ENCODE measurements around the gene NR2F6. TPM values are rescaled to one million over a fixed set of nuclear protein-coding genes. Genes with fewer than 3 reads are reported as not detected.
A peak's percentile ranks its signal among the peaks of the same experiment; 100 is the strongest.

The NR2F6 gene
- total RNA-seq, 1 donor from 2014 or later = 89.4 TPM

DNA sequence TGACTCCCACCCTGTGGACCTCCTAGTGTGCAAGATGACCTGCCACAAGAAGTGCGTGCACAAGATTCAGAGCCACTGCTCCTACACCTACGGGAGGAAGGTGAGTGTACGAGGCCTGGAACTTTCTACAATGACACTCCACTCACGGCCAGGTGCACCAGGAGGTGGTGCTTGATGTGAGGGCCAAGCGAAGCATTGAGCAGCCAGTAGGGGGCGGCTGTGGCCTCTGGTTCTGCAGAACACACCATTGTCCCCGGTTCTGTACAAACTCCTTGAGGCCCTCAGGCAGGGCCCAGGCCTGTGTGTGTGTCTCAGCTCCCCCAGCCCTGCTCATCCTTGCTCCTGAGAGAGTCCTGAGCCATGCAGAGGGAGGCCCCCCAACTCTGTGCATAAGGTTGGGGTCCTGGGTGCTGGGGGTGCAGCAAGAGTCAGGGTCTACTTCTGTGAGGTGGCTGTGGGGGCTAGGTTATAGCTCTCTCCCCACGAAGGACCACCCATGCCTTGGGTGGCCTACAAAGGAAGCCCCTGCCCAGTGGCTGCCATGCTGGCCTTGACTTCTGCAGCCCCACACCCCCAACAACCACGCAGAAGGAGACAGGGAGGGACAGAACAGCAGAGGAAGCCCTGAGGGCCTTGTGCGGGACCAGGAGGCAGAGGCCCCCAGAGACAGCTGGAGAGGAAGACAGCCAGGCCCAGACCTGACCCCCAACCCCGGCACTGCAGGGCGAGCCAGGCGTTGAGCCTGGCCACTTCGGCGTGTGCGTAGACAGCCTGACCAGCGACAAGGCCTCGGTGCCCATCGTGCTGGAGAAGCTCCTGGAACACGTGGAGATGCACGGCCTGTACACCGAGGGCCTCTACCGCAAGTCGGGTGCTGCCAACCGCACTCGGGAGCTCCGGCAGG, 40.2 kb downstream of the NR2F6 start:
- no peak for DNase-seq (ENCODE audit: low read depth)
- peaks cover 3% of the 10 kb centered on the region for H3K36me3 ChIP-seq (ENCODE audit: control insufficient read depth, insufficient read depth, low read length)
- H3K4me3 ChIP-seq (ENCODE audit: low read depth, low read length) = no peak overlapping the region
- H3K27me3 ChIP-seq (ENCODE audit: control insufficient read depth, insufficient read depth, low read length) = no peaks in the 10 kb centered on the region
- TF ChIP-seq, protein P1, sequence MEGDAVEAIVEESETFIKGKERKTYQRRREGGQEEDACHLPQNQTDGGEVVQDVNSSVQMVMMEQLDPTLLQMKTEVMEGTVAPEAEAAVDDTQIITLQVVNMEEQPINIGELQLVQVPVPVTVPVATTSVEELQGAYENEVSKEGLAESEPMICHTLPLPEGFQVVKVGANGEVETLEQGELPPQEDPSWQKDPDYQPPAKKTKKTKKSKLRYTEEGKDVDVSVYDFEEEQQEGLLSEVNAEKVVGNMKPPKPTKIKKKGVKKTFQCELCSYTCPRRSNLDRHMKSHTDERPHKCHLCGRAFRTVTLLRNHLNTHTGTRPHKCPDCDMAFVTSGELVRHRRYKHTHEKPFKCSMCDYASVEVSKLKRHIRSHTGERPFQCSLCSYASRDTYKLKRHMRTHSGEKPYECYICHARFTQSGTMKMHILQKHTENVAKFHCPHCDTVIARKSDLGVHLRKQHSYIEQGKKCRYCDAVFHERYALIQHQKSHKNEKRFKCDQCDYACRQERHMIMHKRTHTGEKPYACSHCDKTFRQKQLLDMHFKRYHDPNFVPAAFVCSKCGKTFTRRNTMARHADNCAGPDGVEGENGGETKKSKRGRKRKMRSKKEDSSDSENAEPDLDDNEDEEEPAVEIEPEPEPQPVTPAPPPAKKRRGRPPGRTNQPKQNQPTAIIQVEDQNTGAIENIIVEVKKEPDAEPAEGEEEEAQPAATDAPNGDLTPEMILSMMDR (IDR thresholded peaks at IDR 0.05; ENCODE audit: insufficient read depth, low read length, poor library complexity, severe bottlenecking) = peak; percentile 82

DNA sequence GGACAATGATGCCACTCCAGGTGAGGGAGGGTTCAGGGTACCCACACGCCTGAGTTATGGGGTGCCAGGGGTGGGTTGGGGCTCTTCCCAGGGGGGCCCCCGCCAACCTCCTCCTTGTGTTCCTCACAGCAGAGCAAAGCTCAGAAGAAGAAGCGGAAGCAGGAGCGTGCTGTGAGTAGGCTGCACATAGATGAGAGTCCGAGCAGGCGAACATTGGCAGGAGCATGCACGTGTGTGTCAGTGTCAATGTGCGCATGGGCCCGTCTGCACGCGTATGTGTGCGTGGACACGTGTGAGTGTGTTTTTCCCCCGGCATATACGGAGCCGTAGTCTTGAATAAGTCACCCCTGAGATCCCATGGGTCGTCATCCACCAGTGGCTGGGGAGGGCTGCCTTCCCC, 43.0 kb downstream of the NR2F6 start:
- DNase-seq (ENCODE audit: low read depth) = no peak
- TF ChIP-seq, protein P1 (IDR thresholded peaks at IDR 0.05; ENCODE audit: insufficient read depth, low read length, poor library complexity, severe bottlenecking) = no peak
- Histone ChIP-seq H3K36me3 (ENCODE audit: control insufficient read depth, insufficient read depth, low read length) (peaks cover 8% of the 10 kb centered on the region), H3K27me3 (ENCODE audit: control insufficient read depth, insufficient read depth, low read length) (no peaks in the 10 kb centered on the region), H3K4me3 (ENCODE audit: low read depth, low read length) (no peak overlapping the region)

- DNase-seq (ENCODE audit: low read depth) = no peak
- Histone ChIP-seq H3K4me3 (ENCODE audit: low read depth, low read length) (no peak overlapping the region), H3K36me3 (ENCODE audit: control insufficient read depth, insufficient read depth, low read length) (peaks cover 8% of the 10 kb centered on the region), H3K27me3 (ENCODE audit: control insufficient read depth, insufficient read depth, low read length) (no peaks in the 10 kb centered on the region)
- TF ChIP-seq, protein P1 (IDR thresholded peaks at IDR 0.05; ENCODE audit: insufficient read depth, low read length, poor library complexity, severe bottlenecking) = no peak
Measured at GRCh38 chr19:17202249-17202648, 43.5 kb downstream of the NR2F6 start.

DNA sequence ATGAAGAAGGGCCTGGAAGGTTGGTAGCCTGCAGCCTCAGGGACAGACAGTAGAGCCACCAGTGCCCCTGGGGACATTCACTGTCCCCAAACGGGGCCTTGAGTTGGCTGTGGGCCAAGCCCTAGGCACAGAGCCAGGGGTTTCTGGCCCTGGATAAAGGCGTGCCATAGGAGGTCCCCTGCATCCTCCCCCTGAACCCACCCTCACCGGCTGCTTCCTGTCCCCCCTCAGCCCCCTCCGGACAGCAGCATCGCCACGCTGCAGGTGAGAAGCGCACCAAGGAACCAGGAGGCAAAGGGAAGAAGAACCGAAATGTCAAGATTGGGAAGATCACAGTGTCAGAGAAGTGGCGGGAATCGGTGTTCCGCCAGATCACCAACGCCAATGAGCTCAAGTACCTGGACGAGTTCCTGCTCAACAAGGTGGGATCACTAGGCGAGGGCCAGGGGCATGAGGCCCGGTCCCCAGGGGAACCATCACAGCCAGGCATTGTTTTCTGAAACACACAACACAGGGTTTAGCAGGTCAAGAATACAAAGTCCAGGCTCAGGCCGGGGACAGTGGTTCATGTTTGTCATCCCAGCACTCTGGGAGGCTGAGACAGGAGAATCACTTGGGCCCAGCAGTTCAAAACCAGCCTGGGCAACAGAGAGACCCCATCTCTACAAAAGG, 45.2 kb downstream of the NR2F6 start:
- Histone ChIP-seq H3K36me3 (ENCODE audit: control insufficient read depth, insufficient read depth, low read length) (peaks cover 8% of the 10 kb centered on the region), H3K27me3 (ENCODE audit: control insufficient read depth, insufficient read depth, low read length) (no peaks in the 10 kb centered on the region), H3K4me3 (ENCODE audit: low read depth, low read length) (no peak overlapping the region)
- TF ChIP-seq, protein P1 (IDR thresholded peaks at IDR 0.05; ENCODE audit: insufficient read depth, low read length, poor library complexity, severe bottlenecking) = no peak
- DNase-seq (ENCODE audit: low read depth) = no peak

DNA sequence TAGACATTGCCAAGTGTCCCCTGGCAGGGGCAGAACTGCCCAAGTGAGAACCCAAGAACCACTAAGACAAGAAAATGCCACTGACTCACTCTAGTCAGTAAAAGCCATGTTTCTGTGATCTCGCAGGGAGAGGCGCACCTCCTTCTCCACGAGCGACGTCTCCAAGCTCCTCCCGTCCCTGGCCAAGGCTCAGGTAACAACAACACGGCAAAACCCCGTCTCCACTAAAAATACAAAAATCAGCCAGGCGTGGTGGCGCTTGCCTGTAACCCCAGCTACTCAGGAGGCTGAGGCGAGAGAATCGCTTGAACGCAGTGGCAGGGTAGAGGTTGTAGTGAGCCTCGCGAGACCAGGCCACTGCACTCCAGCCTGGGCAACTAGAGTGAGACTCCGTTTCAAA, 48.1 kb downstream of the NR2F6 start:
- Histone ChIP-seq H3K36me3 (ENCODE audit: control insufficient read depth, insufficient read depth, low read length) (peaks cover 7% of the 10 kb centered on the region), H3K4me3 (ENCODE audit: low read depth, low read length) (no peak overlapping the region), H3K27me3 (ENCODE audit: control insufficient read depth, insufficient read depth, low read length) (no peaks in the 10 kb centered on the region)
- DNase-seq (ENCODE audit: low read depth) = no peak
- TF ChIP-seq, protein P1 (IDR thresholded peaks at IDR 0.05; ENCODE audit: insufficient read depth, low read length, poor library complexity, severe bottlenecking) = no peak

Data from kidney epithelial cell (primary cell).